Naive thymus-derived CD8-positive, alpha-beta T cell (primary cell): Measurements from ENCODE around the gene TDRD15. TPM values are rescaled to one million over a fixed set of nuclear protein-coding genes. Genes with fewer than 3 reads are reported as not detected.

ENCODE experiments used
- ATAC-seq, 2 donors: fragments of 150-1000 bp; cut with Tn5 transposase in 1 of 2; sonication (Bioruptor Pico), chemical (Tn5 transposase) in 1 of 2; 1 replicate in 1 of 2; 2 replicates in 1 of 2; pipeline ENCODE4 v1.10.0; 2021; ENCODE audit warnings: mild to moderate bottlenecking in 2 of 2, moderate library complexity in 2 of 2
- POLR2A ChIA-PET: fragments of 350-600 bp; sonication (Branson Sonifier 250); formaldehyde crosslinking; loops from one replicate; lab custom pipeline; 2021; ENCODE audit warnings: antibody characterized with exemption; lab: Charles Lee
- DNase-seq, 10 donors: peaks; one replicate each; pipeline versions ENCODE4 v3.0.0 to v3.0.0-alpha.2; 2020 to 2022
- H3K27ac Mint-ChIP-seq, 10 donors: one replicate each; pipeline ENCODE4 v1.8.0; 2020 to 2022; ENCODE audit warnings: mild to moderate bottlenecking in 10 of 10, mixed read lengths in 10 of 10, moderate library complexity in 4 of 10, inconsistent platforms in 1 of 10
- H3K27me3 Mint-ChIP-seq, 5 donors: one replicate each; pipeline ENCODE4 v1.8.0; 2021 to 2022; ENCODE audit warnings: mixed read lengths in 5 of 5
- H3K36me3 Mint-ChIP-seq, 3 donors: one replicate each; pipeline ENCODE4 v1.8.0; 2020 to 2022; ENCODE audit warnings: mixed read lengths in 3 of 3, mild to moderate bottlenecking in 2 of 3, inconsistent platforms in 1 of 3
- H3K4me1 Mint-ChIP-seq, 4 donors: one replicate each; pipeline ENCODE4 v1.8.0; 2021 to 2022; ENCODE audit warnings: mixed read lengths in 4 of 4
- H3K4me3 Mint-ChIP-seq, 10 donors: one replicate each; pipeline ENCODE4 v1.8.0; 2020 to 2022; ENCODE audit warnings: mild to moderate bottlenecking in 10 of 10, mixed read lengths in 10 of 10, moderate library complexity in 6 of 10, inconsistent platforms in 1 of 10
- H3K9me3 Mint-ChIP-seq, 9 donors: one replicate each; pipeline ENCODE4 v1.8.0; 2020 to 2022; ENCODE audit warnings: mixed read lengths in 9 of 9, mild to moderate bottlenecking in 3 of 9, inconsistent platforms in 1 of 9, moderate library complexity in 1 of 9
- polyA plus RNA-seq, 3 donors: library from polyadenylated mRNA; unstranded; fragments of 300-500 nt; fragmentation: Illumina TruSeq; gene quantifications; one replicate each; pipeline ENCODE4 v1.2.3, GENCODE V29; 2021
- total RNA-seq, 8 experiments: library from RNA in 2 of 8; stranded (reverse) in 2 of 8; gene quantifications; one replicate each; pipeline ENCODE4 v1.2.3 and lab custom pipeline; 2021 to 2026

TDRD15 gene
- total and polyA plus RNA-seq, 5 experiments from 2014 or later: not detected

GRCh38 chr2:21155365-21156136 lies 31.8 kb downstream of the TDRD15 start:
- H3K9me3 Mint-ChIP-seq: peaks cover 0 to 10% (median 2%) of the 10 kb centered on the region in 9 donors
- POLR2A ChIA-PET: no interaction called here

DNA sequence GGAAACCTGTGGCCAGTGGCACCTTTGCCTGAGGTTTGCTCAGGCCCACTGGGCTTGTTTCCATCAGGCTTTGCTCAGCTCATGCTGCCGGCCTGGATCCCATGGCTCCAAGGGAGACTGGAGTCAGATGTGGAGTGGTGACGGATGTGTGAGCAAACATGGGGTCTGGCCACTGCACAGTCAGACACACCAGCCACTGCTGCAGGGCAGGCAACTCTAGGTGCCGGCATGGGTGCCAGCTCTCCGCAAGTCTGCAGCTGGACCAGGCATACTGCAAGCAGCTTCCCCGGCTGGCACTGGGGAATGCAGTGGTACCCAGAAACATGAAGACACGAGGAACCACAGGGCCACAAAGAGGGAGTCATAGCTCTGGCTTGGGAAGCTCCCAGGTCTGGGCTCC lies 37.4 kb downstream of the TDRD15 start:
- POLR2A ChIA-PET: no interaction called here
- peaks cover 0 to 2% (median 0%) of the 10 kb centered on the region in 5 donors for H3K27me3 Mint-ChIP-seq
- peaks cover 0 to 10% (median 2%) of the 10 kb centered on the region in 9 donors for H3K9me3 Mint-ChIP-seq
- DNase-seq: no peak
- H3K4me3 Mint-ChIP-seq: no peak overlapping the region
- no peak for ATAC-seq
- no peaks in the 10 kb centered on the region for H3K36me3 Mint-ChIP-seq
- no peak overlapping the region for H3K27ac Mint-ChIP-seq
- no peaks in the 10 kb centered on the region for H3K4me1 Mint-ChIP-seq

More at GRCh38 chr2:21155365-21156136, 31.8 kb downstream of the TDRD15 start:
- ATAC-seq (no peak), DNase-seq (no peak)
- Mint-ChIP-seq H3K4me3 (no peak overlapping the region), H3K36me3 (no peaks in the 10 kb centered on the region), H3K27ac (no peak overlapping the region), H3K27me3 (peaks cover 0 to 11% (median 3%) of the 10 kb centered on the region in 5 donors), H3K4me1 (no peaks in the 10 kb centered on the region)

DNA sequence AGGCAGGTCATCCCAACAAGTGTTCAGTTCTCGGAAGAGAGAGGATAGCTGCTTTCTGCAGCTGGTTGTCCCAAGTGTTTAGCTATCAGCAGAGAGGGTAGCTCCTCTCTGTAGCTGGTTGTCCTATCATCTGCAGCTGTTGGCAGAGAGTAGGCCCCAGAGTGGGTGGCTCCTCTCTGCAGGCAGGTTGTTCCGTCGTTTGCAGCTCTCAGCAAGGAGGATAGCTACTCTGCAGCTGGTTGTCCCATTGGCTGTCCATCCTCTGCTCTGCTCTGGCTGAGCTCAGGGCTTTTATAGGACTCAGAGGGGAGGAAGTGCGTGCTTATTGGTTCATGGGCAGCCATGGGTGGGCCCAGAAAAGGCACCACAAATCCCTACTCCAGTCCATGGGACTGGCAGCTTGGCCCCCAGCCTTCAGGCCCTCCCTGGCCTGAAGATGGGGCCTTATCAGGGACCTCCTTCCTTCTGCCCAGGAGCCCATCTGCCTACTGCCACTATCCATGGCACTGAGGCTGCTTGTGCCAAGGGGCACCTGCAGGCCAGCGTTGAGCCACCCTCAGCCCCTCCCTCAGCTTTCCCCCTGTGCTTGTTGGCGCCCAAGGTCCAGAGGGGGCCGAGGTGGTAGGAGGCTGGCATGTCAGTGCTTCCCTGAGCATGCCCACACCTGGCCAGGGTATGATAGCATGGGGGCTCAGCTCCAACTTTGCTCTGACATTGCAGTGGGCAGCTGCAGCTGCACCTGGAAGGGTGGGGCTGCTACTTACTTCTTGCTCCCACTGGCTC lies 38.3 kb downstream of the TDRD15 start:
- H3K9me3 Mint-ChIP-seq: peaks cover 0 to 10% (median 0%) of the 10 kb centered on the region in 9 donors
- POLR2A ChIA-PET: no interaction called here
- no peak overlapping the region for H3K27ac Mint-ChIP-seq
- H3K27me3 Mint-ChIP-seq: peaks cover 0 to 2% (median 0%) of the 10 kb centered on the region in 5 donors
- H3K4me1 Mint-ChIP-seq: no peaks in the 10 kb centered on the region
- no peak for DNase-seq
- no peak for ATAC-seq
- H3K36me3 Mint-ChIP-seq: no peaks in the 10 kb centered on the region
- H3K4me3 Mint-ChIP-seq: no peak overlapping the region

GRCh38 chr2:21162615-21162878 lies 38.8 kb downstream of the TDRD15 start:
- H3K27me3 Mint-ChIP-seq: peaks cover 0 to 2% (median 0%) of the 10 kb centered on the region in 5 donors
- H3K9me3 Mint-ChIP-seq: peaks cover 0 to 10% (median 0%) of the 10 kb centered on the region in 9 donors
- H3K36me3 Mint-ChIP-seq: no peaks in the 10 kb centered on the region
- ATAC-seq (no peak), DNase-seq (no peak)
- H3K4me3 Mint-ChIP-seq: no peak overlapping the region
- no peaks in the 10 kb centered on the region for H3K4me1 Mint-ChIP-seq
- POLR2A ChIA-PET: no interaction called here
- H3K27ac Mint-ChIP-seq: peak overlapping the region in 1 of 10 donors; percentile 83

DNA sequence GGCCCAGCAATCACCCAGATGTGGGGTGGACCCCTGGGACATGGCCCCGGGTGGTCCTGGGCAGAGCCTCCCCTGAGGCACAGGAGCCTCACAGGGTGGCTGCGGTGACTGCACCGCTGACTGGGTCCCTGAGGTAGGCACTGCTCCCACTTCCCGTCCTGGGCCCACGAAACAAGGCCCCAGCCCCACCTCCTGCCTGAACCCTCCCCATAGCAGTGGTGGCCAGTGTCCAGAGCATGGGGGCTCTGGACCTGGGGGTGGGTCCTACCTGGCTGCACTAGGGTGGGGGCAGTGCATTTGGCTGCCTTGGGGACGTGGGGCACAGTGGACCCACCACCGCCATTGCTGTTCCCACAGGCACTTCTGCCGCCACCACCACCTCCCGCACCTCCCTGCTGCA lies 39.4 kb downstream of the TDRD15 start:
- peaks cover 0 to 10% (median 0%) of the 10 kb centered on the region in 9 donors for H3K9me3 Mint-ChIP-seq
- no peak overlapping the region for H3K4me3 Mint-ChIP-seq
- H3K36me3 Mint-ChIP-seq: no peaks in the 10 kb centered on the region
- no peaks in the 10 kb centered on the region for H3K4me1 Mint-ChIP-seq
- ATAC-seq: no peak
- POLR2A ChIA-PET: no interaction called here
- H3K27ac Mint-ChIP-seq: no peak overlapping the region
- no peak for DNase-seq
- peaks cover 0 to 2% (median 0%) of the 10 kb centered on the region in 5 donors for H3K27me3 Mint-ChIP-seq

GRCh38 chr2:21165350-21165749 lies 41.6 kb downstream of the TDRD15 start:
- POLR2A ChIA-PET: no interaction called here
- H3K27ac Mint-ChIP-seq: no peak overlapping the region
- ATAC-seq: no peak

DNA sequence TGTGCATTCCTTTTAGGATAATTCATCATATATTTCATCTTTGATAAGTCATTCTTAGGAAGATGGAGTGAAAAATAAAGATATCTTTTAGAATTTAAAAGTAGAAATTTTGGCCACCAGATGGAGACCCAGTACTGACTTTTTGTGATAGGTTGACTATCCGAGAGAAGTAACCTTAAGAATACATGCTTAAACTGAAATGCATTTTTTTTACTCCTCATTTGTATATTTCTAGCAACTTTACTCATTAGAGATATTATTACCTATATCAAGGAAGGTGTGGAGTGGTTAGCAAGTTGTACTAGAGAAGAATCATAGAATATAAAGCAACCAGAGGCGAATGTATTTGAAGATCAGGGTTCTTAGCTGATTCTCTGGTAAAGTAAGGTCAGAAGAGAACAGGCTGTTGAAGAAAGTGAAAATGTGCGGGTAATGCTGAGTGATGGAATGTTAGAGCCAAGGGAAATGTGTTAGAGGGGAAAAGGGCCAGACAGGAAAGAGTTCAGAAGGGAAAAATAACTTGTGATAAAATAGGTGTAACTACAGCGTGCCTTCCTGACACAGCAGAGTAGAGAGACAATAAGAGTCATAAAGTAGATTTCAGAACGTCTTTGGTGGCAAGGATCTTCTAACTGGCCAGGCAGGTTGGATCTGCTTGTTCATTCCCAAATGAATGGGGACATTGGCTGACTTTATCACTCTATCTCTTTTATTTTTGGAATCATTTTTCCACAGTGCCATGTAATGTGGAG lies 52.3 kb downstream of the TDRD15 start:
- Mint-ChIP-seq H3K9me3 (peaks cover 0 to 2% (median 0%) of the 10 kb centered on the region in 9 donors), H3K27me3 (peaks cover 0 to 11% (median 0%) of the 10 kb centered on the region in 5 donors), H3K27ac (no peak overlapping the region), H3K4me3 (no peak overlapping the region), H3K36me3 (no peaks in the 10 kb centered on the region), H3K4me1 (no peaks in the 10 kb centered on the region)
- POLR2A ChIA-PET: no interaction called here
- ATAC-seq (no peak), DNase-seq (no peak)

More at GRCh38 chr2:21165350-21165749, 41.6 kb downstream of the TDRD15 start:
- H3K36me3 Mint-ChIP-seq: no peaks in the 10 kb centered on the region
- no peak for DNase-seq
- no peak overlapping the region for H3K4me3 Mint-ChIP-seq
- no peaks in the 10 kb centered on the region for H3K27me3 Mint-ChIP-seq
- peaks cover 0 to 10% (median 2%) of the 10 kb centered on the region in 9 donors for H3K9me3 Mint-ChIP-seq
- no peaks in the 10 kb centered on the region for H3K4me1 Mint-ChIP-seq

GRCh38 chr2:21181957-21182356 lies 58.2 kb downstream of the TDRD15 start:
- DNase-seq (no peak), ATAC-seq (no peak)
- POLR2A ChIA-PET: no interaction called here
- Mint-ChIP-seq H3K4me1 (no peaks in the 10 kb centered on the region), H3K9me3 (peaks cover 0 to 9% (median 3%) of the 10 kb centered on the region in 9 donors), H3K27ac (no peak overlapping the region), H3K27me3 (peaks cover 0 to 2% (median 0%) of the 10 kb centered on the region in 5 donors), H3K4me3 (no peak overlapping the region), H3K36me3 (no peaks in the 10 kb centered on the region)

GRCh38 chr2:21183306-21183705 lies 59.5 kb downstream of the TDRD15 start:
- DNase-seq (no peak), ATAC-seq (no peak)
- Mint-ChIP-seq H3K27me3 (no peaks in the 10 kb centered on the region), H3K4me1 (no peaks in the 10 kb centered on the region), H3K27ac (no peak overlapping the region), H3K4me3 (no peak overlapping the region), H3K9me3 (peaks cover 0 to 9% (median 5%) of the 10 kb centered on the region in 9 donors), H3K36me3 (no peaks in the 10 kb centered on the region)
- POLR2A ChIA-PET: no interaction called here

DNA sequence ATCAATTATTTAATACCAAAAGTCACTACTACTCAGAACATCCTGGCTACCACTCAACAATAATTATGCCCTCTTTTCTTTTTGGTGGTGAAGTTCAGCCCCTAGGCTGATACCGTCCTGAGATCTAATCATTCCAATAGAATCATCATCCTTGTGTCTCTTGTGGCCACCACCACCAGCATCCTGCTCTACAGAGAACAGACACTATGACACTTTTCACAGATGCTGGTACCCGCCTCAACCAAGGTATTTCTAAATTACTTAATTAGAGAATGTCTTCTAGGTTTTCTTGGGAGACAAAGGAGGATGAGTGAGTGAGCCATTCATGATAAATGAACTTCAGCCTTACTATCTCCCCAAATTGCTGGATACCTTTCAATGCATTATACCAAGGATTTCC lies 60.0 kb downstream of the TDRD15 start:
- no peaks in the 10 kb centered on the region for H3K27me3 Mint-ChIP-seq
- no peaks in the 10 kb centered on the region for H3K4me1 Mint-ChIP-seq
- peaks cover 0 to 9% (median 5%) of the 10 kb centered on the region in 9 donors for H3K9me3 Mint-ChIP-seq
- no peak for DNase-seq
- ATAC-seq: no peak
- no peak overlapping the region for H3K27ac Mint-ChIP-seq
- H3K36me3 Mint-ChIP-seq: no peaks in the 10 kb centered on the region
- POLR2A ChIA-PET: no interaction called here
- no peak overlapping the region for H3K4me3 Mint-ChIP-seq

DNA sequence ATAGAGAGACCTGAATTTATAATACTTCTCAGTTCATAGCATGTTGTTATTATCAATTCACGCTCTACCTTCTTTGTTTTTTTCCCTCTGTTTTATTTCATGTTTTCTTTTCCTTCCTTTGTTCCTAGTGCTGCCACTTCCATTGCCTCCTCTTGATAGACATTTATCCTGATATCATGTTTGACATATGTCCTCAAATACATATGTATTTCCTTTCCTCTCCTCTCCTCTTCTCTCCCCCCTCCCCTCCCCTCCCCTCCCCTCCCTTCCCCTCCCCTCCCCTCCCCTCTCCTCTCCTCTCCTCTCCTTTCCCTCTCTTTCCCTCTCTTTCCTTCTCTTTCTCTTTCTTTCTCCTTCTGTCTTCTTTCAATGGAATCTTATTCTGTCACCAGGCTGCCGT lies 67.8 kb downstream of the TDRD15 start:
- H3K27ac Mint-ChIP-seq: peak overlapping the region in 1 of 10 donors; percentile 11
- H3K36me3 Mint-ChIP-seq: peaks cover 0 to 2% (median 0%) of the 10 kb centered on the region in 3 donors
- no peak overlapping the region for H3K4me3 Mint-ChIP-seq
- no peaks in the 10 kb centered on the region for H3K4me1 Mint-ChIP-seq
- POLR2A ChIA-PET: no interaction called here
- no peak for ATAC-seq
- H3K9me3 Mint-ChIP-seq: peaks cover 0 to 9% (median 5%) of the 10 kb centered on the region in 9 donors
- DNase-seq: no peak
- H3K27me3 Mint-ChIP-seq: peaks cover 0 to 1% (median 0%) of the 10 kb centered on the region in 5 donors
